ENCODE results near the gene FOXJ3.
"Not testable (repeated sequence)": the region's sequence is repeated elsewhere in the genome, so short reads cannot be mapped to it uniquely, and the experiment has no call there.

FOXJ3 gene

GRCh38 chr1:42239555-42239954 lies 95.5 kb downstream of the FOXJ3 start:
- no peak for DNase-seq

DNA sequence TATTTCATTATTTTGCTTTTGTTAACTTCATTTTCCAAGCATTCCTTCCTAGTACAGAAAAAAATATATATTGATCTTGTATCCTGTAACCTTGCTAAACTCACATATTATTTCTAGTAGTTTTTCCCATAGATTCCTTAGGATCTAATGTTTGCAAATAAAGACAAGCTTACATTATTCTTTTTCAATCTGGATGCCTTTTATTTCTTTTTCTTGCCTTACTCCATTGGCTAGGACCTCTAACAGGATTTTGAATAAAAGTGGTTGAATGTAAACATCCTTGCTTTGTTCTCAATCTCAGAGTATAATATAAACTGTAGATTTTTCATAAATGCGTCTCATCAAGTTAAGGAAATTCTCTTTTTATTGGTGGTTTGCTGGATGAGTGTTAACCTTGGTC lies 96.0 kb downstream of the FOXJ3 start:
- DNase-seq = no peak

GRCh38 chr1:42231253-42231652 lies 103.8 kb downstream of the FOXJ3 start:
- DNase-seq = no peak

DNA sequence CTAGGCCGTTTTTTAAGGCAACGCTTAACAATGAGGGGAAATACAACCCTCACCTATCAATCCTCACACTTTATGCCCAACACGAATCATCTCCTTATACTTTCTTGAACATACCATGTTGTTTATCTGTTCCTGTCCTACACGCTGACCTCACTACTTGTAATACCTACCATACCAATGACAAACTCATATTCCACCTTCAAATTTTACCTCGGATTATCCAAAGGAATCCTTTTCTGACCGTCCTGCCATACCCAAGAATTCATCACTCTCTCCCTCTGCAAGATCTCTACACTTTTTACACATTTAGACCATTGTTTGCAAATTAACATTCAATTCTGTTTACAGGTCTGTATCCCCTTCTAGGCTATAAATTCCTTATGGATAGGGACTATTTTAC lies 106.1 kb downstream of the FOXJ3 start:
- DNase-seq = no peak

DNA sequence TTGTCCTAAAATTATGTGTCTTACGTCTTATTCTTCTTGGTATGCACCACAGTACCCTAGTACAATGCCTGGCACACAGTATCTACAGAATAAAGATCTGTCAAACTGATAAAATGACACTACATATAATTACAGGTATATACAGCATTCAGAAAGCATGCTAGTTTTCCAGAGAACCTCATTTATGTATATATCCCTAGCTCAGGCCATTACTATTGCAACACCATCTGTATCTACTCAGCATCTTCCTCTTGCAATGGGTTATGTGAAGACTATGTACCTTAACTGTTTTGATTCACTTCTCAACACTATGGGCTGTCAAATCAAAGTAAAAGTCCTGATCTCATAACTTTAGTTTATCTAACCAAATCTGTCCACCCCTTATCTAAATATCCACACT lies 112.0 kb downstream of the FOXJ3 start:
- no peak for DNase-seq

- DNase-seq = no peak
Measured at GRCh38 chr1:42221952-42222606, 113.0 kb downstream of the FOXJ3 start.

GRCh38 chr1:42221456-42221855 lies 113.6 kb downstream of the FOXJ3 start:
- DNase-seq = no peak

DNA sequence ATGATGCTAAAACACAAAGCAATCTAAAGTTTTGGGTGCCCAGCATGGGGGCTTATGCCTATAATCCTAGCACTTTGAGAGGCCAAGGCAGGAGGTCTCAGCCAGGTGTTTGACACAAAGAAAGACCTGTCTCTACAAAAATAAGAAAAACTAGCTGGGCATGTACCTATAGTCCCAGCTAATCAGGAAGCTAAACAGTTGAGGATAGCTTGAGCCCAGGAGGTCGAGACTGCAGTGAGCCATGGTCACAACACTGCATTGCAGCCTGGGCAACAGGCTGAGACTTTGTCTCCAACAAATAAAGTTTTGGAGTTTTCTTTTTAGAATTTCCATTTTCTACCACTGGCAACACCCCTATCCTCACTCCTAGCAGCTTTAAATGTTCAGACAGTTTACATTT lies 115.4 kb downstream of the FOXJ3 start:
- no peak for DNase-seq

GRCh38 chr1:42214447-42214871 lies 120.6 kb downstream of the FOXJ3 start:
- DNase-seq = no peak

DNA sequence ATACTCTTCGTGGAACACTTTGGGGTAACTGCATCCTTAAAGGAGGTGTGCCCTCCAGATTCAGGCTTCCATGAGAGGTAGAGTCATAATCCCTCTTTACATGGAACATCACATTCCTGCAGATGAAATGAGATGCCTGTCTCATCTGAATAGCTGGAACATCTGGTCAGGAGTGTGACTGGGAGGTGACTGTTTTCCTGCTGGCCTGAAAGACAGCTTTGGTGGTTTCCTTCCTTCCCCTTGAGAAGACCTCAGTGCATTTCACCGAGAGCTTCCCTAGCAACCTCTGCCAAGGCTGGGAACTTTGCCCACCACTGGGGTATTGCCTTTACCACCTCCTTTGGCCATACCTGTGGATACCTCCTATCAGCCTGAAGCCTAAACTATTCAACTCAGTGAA lies 123.8 kb downstream of the FOXJ3 start:
- no peak for DNase-seq

GRCh38 chr1:42210421-42211133 lies 124.5 kb downstream of the FOXJ3 start:
- no peak for DNase-seq

- DNase-seq = no peak
Measured at GRCh38 chr1:42209526-42210251, 125.3 kb downstream of the FOXJ3 start.

- not testable (repeated sequence) for DNase-seq
Measured at GRCh38 chr1:42206930-42207329, 128.1 kb downstream of the FOXJ3 start.

GRCh38 chr1:42206164-42206563 lies 128.9 kb downstream of the FOXJ3 start:
- no peak for DNase-seq

DNA sequence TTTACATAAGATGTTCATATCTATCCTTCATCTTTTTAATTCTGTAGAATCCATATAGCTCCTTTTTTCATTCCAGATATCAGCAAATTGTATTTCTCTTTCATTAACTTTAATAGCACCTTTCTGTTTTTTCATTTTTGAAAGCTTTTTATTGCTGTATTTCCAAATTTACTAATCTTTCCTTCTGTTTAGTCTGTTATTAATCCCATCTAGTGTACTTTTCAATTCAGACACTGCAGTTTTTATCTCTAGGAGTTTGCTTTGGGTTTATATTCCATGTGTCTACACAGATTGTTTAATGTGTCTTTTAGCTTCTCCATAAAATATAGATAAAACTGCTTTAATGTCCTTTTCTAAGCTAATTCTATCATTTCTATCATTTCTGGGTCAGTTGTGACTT lies 133.0 kb downstream of the FOXJ3 start:
- DNase-seq = no peak

DNA sequence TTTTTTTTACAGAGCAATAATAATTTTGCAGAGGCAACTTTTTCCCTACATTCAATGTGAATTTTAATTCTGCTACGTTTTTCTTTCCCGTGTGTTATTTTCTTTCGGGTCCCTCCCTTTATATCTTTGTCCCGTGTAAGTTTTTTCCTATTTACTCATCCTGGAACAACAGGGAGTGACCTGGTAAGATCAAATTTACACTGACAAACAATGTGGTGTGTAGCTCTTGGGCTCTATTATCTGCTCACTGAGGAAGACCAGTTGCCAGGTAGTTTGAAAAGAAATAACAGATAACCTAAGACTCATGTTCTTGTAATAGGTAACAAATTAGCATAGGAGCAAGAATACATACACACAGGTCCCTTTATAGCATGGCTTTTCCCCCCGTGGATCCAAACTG lies 136.8 kb downstream of the FOXJ3 start:
- no peak for DNase-seq

GRCh38 chr1:42195841-42196240 lies 139.2 kb downstream of the FOXJ3 start:
- DNase-seq = no peak

GRCh38 chr1:42192106-42192505 lies 142.9 kb downstream of the FOXJ3 start:
- no peak for DNase-seq

DNA sequence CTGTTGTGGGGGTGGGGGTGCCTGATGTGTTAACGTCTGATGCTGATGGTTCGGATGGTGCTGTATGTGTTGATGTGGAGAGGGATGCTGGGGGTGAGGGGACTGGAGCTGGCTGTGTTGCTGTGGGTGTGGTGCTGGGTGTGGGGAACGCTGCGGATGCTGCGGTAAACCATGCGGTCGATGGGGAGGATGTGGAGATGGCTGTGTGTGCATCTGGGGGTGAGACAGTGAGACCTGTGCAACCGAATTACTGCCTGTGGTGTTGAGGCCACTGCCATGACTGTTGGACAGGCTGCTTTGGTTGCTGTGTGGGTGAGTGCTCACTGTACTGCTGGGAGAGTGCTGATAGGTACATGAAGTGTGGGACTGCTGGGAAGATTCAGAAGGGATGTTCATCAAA lies 143.7 kb downstream of the FOXJ3 start:
- DNase-seq = no peak

- no peak for DNase-seq
Measured at GRCh38 chr1:42189931-42190853, 144.8 kb downstream of the FOXJ3 start.

DNA sequence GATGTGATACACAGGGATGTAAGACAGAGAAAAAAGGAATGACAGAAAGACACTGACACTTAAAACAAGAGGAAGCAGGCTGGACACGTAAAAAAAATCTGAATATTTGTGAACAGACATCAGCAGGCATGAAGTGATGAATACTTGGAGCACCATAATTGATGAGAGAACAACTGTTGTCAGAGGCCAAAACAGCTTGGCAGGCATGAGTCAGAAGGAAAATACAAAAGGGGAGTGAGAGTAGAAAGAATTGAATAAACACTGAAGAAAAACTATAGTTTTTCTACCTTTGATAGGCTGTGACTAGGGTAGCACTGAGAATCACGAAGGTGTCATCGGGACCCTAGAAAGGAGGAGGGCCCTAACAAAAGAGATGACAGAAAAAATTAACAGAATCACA lies 148.9 kb downstream of the FOXJ3 start:
- no peak for DNase-seq

DNA sequence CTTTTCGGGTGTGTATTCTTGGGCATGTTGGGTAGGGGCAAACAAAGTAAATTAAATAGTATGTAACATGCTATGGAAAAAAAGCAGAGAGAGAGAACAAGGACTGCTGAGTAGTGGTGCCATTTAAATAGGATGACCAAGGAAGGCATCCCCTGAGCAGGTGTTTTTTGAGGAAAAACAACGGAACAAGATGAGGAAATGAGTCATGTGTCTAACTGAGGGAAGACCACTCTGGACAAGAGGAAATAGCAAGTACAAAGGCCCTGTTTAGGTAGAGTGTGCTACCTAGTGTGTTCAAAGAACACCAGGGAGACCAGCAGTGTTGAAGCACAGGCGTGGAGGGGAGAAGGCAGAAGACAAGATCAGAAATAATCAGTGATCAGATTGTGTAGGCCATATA lies 150.4 kb downstream of the FOXJ3 start:
- DNase-seq = no peak

- no peak for DNase-seq
Measured at GRCh38 chr1:42183957-42184268, 151.1 kb downstream of the FOXJ3 start.
